Effector CD8-positive, alpha-beta T cell (primary cell): ENCODE measurements around the gene HMGB3.
"Not testable (repeated sequence)": the region's sequence is repeated elsewhere in the genome, so short reads cannot be mapped to it uniquely, and the experiment has no call there.

ENCODE experiments used
- DNase-seq: peaks from one replicate; lab custom pipeline; 2025; lab: John Stamatoyannopoulos, UW

Gene HMGB3

GRCh38 chrX:150977411-150978162 lies 5.5 kb upstream of the HMGB3 start:
- no peak for DNase-seq

- DNase-seq: no peak
Measured at GRCh38 chrX:150980186-150980585, 2.9 kb upstream of the HMGB3 start.

DNA sequence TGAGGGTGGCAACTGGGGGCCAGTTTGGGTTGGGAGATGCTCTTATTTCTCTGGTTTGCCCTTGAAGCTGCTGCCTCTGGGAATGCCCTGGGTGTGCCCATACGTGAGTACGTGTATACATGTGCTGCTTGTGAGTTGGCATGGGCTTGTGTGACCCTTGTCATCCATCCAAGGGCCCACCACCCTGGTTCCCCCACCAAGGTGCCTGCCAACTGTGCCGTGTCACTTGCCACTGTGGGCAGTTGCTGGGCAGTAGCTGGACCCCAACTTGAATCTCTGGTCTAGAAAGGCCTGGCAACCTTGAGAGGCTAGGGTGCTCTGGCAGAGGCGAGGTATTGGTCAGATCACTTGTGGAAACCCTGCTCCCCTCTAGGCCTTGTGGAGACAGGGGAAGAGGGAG lies 2.4 kb upstream of the HMGB3 start:
- no peak for DNase-seq

GRCh38 chrX:150982235-150982787 lies 824 bp upstream of the HMGB3 start:
- no peak for DNase-seq

- DNase-seq: no peak
Measured at GRCh38 chrX:150983521-150984168, 510 bp downstream of the HMGB3 start.

- no peak for DNase-seq
Measured at GRCh38 chrX:150984169-150984824, 1.2 kb downstream of the HMGB3 start.

DNA sequence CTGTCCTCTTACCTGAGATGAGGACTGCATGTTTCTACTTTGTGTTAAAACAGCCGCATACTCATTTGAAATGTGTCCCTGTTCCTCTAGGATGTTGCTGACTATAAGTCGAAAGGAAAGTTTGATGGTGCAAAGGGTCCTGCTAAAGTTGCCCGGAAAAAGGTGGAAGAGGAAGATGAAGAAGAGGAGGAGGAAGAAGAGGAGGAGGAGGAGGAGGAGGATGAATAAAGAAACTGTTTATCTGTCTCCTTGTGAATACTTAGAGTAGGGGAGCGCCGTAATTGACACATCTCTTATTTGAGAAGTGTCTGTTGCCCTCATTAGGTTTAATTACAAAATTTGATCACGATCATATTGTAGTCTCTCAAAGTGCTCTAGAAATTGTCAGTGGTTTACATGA lies 4.6 kb downstream of the HMGB3 start:
- not testable (repeated sequence) for DNase-seq

DNA sequence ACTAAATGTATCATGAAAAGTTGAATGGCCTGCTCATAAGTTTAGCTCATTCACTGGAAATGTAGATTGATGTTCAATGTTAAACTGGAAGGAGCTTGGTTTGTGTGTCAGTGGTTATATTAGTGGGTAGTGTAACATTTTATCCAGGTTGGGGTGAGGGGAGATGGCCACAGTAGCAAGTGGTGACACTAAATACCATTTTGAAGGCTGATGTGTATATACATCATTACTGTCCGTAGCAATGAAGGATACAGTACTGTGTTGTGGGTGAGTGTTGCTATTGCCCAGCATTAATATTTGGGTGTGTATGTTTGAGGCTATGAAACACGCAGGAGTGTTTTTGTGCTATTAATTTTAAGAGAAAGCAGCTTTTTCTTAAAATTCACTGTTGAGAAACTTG lies 6.3 kb downstream of the HMGB3 start:
- no peak for DNase-seq

DNA sequence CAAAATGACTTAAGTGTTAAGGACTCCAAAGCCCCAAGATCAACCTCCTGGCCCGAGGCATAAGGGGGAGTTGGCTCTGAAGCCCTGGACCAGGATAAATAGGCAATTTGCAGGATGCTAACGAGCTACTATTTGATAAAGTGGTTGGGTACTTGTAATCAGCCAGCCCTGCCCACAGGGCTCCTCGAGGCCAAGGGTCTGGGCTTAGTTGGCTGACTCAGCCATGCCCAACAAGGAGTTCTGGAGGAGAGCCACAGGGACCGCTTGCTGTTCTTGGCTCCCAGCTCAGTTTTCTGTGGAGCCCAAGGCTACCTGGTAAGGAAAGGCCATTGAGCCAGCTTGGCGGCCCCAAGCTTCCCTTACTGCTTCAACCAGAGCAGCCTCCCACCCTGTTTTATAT lies 7.8 kb downstream of the HMGB3 start:
- no peak for DNase-seq

GRCh38 chrX:151000861-151001331 lies 17.8 kb downstream of the HMGB3 start:
- DNase-seq: no peak

DNA sequence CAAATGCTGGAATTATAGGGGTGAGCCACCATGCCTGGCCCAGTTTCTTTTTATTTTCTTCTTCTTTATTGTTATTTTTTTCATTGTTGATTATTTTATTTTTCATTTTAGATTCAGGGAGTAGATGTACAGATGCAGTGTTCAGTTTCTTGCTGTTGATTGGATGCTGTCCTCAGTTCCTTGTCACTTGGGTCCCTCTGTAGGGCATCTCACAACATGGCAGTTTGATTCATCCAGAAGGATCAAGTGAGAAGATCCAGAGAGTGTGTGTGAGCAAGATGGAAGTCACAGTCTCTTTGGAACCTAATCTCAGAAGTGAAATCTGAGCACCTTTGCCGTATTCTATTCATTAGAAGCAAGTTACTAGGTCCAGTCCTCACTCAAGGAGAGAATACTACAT lies 20.9 kb downstream of the HMGB3 start:
- no peak for DNase-seq

DNA sequence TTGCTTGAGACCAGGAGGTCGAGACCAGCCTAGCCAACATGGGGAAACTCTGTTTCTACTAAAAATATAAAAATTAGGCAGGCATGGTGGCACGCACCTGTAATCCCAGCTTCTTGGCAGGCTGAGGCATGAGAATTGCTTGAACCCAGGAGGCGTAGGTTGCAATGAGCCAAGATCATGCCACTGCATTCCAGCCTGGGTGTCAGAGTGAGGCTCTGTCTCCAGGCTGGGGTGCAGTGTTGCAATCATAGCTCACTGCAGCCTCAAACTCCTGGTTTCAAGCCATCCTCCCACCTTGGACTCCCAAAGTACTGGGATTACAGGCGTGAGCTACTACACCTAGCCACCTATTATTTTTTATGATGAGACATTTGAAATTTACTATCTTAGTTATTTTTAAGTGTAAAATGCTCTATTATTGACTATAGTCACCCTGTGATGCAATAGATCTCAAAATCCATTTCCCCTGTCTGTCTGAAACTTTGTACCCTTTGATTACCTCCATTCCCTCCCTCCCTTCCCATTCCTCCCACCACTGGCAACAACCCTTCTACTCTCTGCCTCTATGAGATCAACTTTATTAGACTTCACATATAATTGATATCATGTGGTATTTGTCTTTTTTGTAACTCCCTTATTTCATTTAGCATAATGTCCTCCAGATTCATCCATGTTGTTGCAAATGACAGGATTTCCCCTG lies 23.4 kb downstream of the HMGB3 start:
- DNase-seq: no peak

GRCh38 chrX:151009582-151009981 lies 26.4 kb downstream of the HMGB3 start:
- no peak for DNase-seq

DNA sequence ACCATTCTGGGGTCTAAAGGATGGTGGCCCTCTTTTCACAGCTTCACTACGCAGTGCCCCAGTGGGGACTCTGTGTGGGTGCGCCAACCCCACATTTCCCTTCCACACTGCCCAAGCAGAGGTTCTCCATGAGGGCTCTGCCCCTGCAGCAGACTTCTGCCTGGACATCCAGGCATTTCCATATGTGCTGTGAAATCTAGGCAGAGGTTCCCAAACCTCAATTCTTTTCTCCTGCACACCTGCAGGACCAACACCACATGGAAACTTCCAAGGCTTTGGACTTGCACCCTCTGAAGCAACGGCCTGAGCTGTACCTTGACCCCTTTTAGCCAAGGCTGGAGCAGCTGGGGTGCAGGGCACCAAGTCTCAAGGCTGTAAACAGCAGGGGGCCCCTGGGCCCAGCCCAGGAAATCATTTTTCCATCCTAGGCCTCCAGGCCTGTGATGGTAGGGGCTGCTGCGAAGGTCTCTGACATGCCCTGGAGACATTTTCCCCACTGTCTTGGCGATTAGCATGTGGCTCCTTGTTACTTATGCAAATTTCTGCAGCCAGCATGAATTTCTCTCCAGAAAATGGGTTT lies 30.1 kb downstream of the HMGB3 start:
- DNase-seq: no peak

DNA sequence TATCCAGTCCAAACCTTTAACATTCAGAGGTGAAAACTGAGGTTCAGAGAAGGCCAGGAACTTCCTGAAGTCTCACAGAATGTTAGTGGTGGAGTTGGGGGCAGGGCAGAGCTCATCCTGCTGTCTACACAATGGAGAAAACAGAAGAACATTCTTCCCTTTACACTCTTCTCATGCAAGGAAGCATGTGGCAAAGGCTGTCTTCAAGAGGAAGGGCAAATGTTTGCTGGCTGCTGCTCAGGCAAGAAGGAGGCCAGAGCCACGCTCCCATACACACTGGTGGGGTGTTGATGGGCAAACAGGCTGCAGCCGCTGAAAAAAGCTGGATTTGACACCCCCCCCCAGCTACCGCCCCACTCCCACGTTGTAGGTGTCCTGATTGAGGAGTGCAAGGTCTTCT lies 32.5 kb downstream of the HMGB3 start:
- no peak for DNase-seq

DNA sequence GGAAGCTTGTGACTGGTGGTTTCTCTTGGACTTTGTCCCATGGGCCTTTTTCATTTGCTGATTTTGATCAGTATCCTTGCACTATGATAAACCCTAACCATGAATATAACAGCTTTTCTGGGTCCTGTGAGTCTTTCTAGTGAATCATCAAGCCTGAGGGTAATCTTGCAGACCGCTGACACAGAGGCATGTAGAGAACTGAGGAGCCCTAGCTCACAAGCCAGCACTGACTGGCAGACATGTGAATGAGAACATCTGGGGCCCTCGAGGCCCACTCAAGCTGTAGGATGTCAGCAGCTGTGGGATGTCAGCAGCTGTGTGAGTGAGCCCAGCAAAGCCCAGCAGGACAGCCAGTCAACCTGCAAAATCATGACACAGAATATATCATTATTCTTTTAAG lies 36.7 kb downstream of the HMGB3 start:
- DNase-seq: no peak

DNA sequence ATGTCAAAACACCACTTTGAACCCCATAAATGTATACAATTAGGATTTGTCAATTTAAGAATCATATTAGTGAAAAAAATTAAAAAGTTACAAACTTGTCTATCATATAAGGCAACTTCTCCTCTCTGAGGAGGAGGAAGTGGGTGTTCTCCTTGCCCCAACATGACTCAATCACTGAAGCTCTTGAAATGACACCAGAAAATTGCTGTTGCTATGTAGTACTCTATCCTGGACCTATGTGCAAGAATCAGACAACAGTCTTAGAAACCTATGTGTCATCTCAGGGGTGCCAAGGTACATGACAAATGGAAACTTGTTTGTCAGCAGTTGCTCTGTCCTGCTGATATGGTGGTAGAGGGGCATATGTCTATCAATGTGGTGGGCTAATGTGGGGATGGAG lies 47.7 kb downstream of the HMGB3 start:
- DNase-seq: no peak

- DNase-seq: no peak
Measured at GRCh38 chrX:151031391-151031975, 48.3 kb downstream of the HMGB3 start.

DNA sequence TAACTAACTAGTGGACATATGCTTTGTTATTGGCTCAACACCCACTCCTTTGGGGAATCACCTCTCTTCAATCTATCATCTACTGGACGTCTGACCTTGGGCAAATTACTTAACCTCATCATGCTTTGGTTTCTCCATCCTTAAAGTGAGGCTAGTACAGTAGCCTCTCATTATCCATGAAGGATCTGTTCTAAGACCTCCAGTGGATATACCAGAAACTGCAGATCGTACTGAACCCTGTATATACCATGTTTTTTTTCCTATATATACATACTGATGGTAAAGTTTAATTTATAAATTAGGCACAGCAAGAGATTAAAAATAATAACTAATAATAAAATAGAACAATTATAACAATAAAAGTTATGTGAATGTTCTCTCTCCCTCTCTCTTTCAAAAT lies 56.2 kb downstream of the HMGB3 start:
- no peak for DNase-seq
